GM12878 (cell line): ENCODE measurements around the gene SMPDL3A. TPM values are rescaled to one million over a fixed set of nuclear protein-coding genes. Genes with fewer than 3 reads are reported as not detected.

ENCODE experiments used
- ATAC-seq: fragments of 200-7000 bp; cut with Tn5 transposase; 3 replicates; pipeline ENCODE4 v1.9.1; 2020; ENCODE audit warnings: mild to moderate bottlenecking, moderate library complexity
- BruUV-seq: library from RNA; stranded (reverse); fragments of 400-500 nt; replicated peaks from 2 replicates; lab custom pipeline; 2021; lab: Mats Ljungman, UMichigan
- CTCF ChIA-PET: fragments of 300-600 bp; sonication (Branson Sonifier 250); formaldehyde crosslinking; extraction: SDS; loops from one replicate; lab custom pipeline; 2021; ENCODE audit warnings: inconsistent platforms; lab: Yijun Ruan, JAX
- POLR2A ChIA-PET: fragments of 350-600 bp; formaldehyde crosslinking; extraction: SDS; loops from one replicate; lab custom pipeline; 2021; ENCODE audit warnings: inconsistent platforms; lab: Charles Lee
- RAD21 ChIA-PET: fragments of 300-600 bp; sonication (Branson Sonifier 250); formaldehyde crosslinking; loops from one replicate; lab custom pipeline; 2023; ENCODE audit warnings: antibody characterized with exemption; ENCODE audit not compliant: unreplicated experiment; lab: Charles Lee
- SMC1A ChIA-PET: fragments of 300-600 bp; sonication (Branson Sonifier 250); formaldehyde crosslinking; loops from one replicate; lab custom pipeline; 2023; ENCODE audit not compliant: unreplicated experiment, uncharacterized antibody; lab: Charles Lee
- DNase-seq: peaks from one replicate; pipeline ENCODE4 v3.0.0-alpha.2; 2011; ENCODE audit warnings: low read depth, low spot score
- FAIRE-seq: peaks from 3 replicates; lab custom pipeline; 2011; peaks lifted over from hg19 to GRCh38; lab: Jason Lieb, UNC
- H2AFZ ChIP-seq: 2 replicates; pipeline ENCODE4 v1.6.0; 2011; ENCODE audit warnings: low read depth, low read length, control low read depth; ENCODE audit not compliant: control insufficient read depth
- H3K27ac ChIP-seq: 2 replicates; pipeline ENCODE4 v1.5.1; 2011; ENCODE audit warnings: control low read depth; ENCODE audit not compliant: control insufficient read depth, insufficient read depth
- H3K27me3 ChIP-seq, 2 experiments: replicated peaks in 1 of 2; 2 replicates each; pipeline versions ENCODE4 v1.6.0 to v1.6.1; 2011; ENCODE audit warnings: low read length in 1 of 2; ENCODE audit not compliant: control insufficient read depth in 2 of 2, insufficient read depth in 2 of 2
- H3K36me3 ChIP-seq, 2 experiments: 2 replicates each; pipeline ENCODE4 v1.5.1; 2011; ENCODE audit warnings: low read length in 1 of 2; ENCODE audit not compliant: control insufficient read depth in 2 of 2, insufficient read depth in 2 of 2
- H3K4me1 ChIP-seq: 2 replicates; pipeline ENCODE4 v1.6.1; 2011; ENCODE audit warnings: mild to moderate bottlenecking, low read length, moderate library complexity, mixed read lengths; ENCODE audit not compliant: control insufficient read depth, insufficient read depth
- H3K4me2 ChIP-seq: 2 replicates; pipeline ENCODE4 v1.6.0; 2011; ENCODE audit warnings: control low read depth; ENCODE audit not compliant: control insufficient read depth, insufficient read depth
- H3K4me3 ChIP-seq: fragments of 200-600 bp; sonication (generic); 2 replicates; pipeline ENCODE4 v1.5.1; 2016
- H3K79me2 ChIP-seq: 2 replicates; pipeline ENCODE4 v1.6.0; 2011; ENCODE audit warnings: low read length; ENCODE audit not compliant: control insufficient read depth, insufficient read depth
- H3K9ac ChIP-seq: 2 replicates; pipeline ENCODE4 v1.8.0; 2011; ENCODE audit warnings: low read length, control low read depth, mixed read lengths; ENCODE audit not compliant: control insufficient read depth, insufficient read depth
- H3K9me3 ChIP-seq: replicated peaks from 3 replicates; pipeline ENCODE4 v1.5.1; 2011; ENCODE audit warnings: mild to moderate bottlenecking, low read length; ENCODE audit not compliant: control insufficient read depth, insufficient read depth
- H4K20me1 ChIP-seq: 2 replicates; pipeline ENCODE4 v1.6.0; 2011; ENCODE audit not compliant: control insufficient read depth, insufficient read depth
- ATF7 ChIP-seq: fragments of 450-650 bp; IDR thresholded peaks from 2 replicates; pipeline ENCODE4 v1.6.1; 2016; ENCODE audit warnings: low read depth, mild to moderate bottlenecking
- DPF2 ChIP-seq: fragments of 450-650 bp; IDR thresholded peaks from 2 replicates; pipeline ENCODE4 v1.6.1; 2017; ENCODE audit warnings: mild to moderate bottlenecking
- EP300 ChIP-seq, 2 experiments: fragments of 150-350 bp in 1 of 2; IDR thresholded peaks; 2 replicates each; pipeline ENCODE4 v1.6.1; 2011 to 2012; ENCODE audit warnings: low read depth in 2 of 2, low read length in 2 of 2, borderline replicate concordance in 1 of 2, improper control_type of control experiment in 1 of 2, inconsistent platforms in 1 of 2; ENCODE audit not compliant: control insufficient read depth in 1 of 2
- ETV6 ChIP-seq, 2 experiments: fragments of 450-650 bp in 1 of 2; IDR thresholded peaks in 1 of 2; conservative IDR thresholded peaks in 1 of 2; 2 replicates each; pipeline ENCODE4 v1.6.1; 2014; ENCODE audit warnings: antibody characterized with exemption in 1 of 2, borderline replicate concordance in 1 of 2, low read depth in 1 of 2, mild to moderate bottlenecking in 1 of 2, moderate library complexity in 1 of 2
- EZH2 ChIP-seq: IDR thresholded peaks from 2 replicates; pipeline ENCODE4 v1.6.1; 2012; ENCODE audit warnings: low read depth, mild to moderate bottlenecking, control low read depth, inconsistent platforms, low read length, borderline replicate concordance; ENCODE audit not compliant: control insufficient read depth
- KAT2A ChIP-seq: conservative IDR thresholded peaks from 2 replicates; pipeline ENCODE4 v1.6.1; 2011; ENCODE audit warnings: low read depth, low read length; ENCODE audit not compliant: control insufficient read depth
- RBBP5 ChIP-seq: fragments of 200-600 bp; sonication (generic); conservative IDR thresholded peaks from 2 replicates; pipeline ENCODE4 v1.6.1; 2016
- RELA ChIP-seq: fragments of 450-650 bp; IDR thresholded peaks from 2 replicates; pipeline ENCODE4 v1.8.0; 2014; ENCODE audit warnings: borderline replicate concordance; ENCODE audit not compliant: partially characterized antibody
- STAT3 ChIP-seq: IDR thresholded peaks from 2 replicates; pipeline ENCODE4 v1.6.1; 2011; ENCODE audit warnings: low read depth, low read length, improper control_type of control experiment
- TCF12 ChIP-seq: IDR thresholded peaks from 2 replicates; pipeline ENCODE4 v1.6.1; 2011; ENCODE audit warnings: low read depth, mild to moderate bottlenecking, low read length
- ZNF622 ChIP-seq: fragments of 450-650 bp; IDR thresholded peaks from 2 replicates; pipeline ENCODE4 v1.6.1; 2017; ENCODE audit warnings: mild to moderate bottlenecking, inconsistent platforms
- WGBS: methylation state at CpG from one replicate; pipeline ENCODE4 v1.1.6; 2016; ENCODE audit warnings: low lambda C conversion rate; ENCODE audit not compliant: insufficient replicate concordance, insufficient coverage; ENCODE audit errors: missing lambda C conversion rate; 5-methylcytosine and 5-hydroxymethylcytosine counted together
- in situ Hi-C: fragments of 300-500 bp; cut with MboI; formaldehyde crosslinking; loops from 9 replicates; pipeline ENCODE4 v1.14.3; 2018; ENCODE audit warnings: mixed read lengths
- intact Hi-C: fragments of 100-400 bp; cut with micrococcal nuclease; formaldehyde crosslinking; loops from one replicate; pipeline ENCODE4 v1.14.2; 2022; ENCODE audit not compliant: unreplicated experiment
- polyA plus RNA-seq, 11 experiments: library from polyadenylated mRNA; depleted of rRNA in 4 of 11; unstranded in 6 of 11; stranded (reverse) in 5 of 11; fragments of >200 nt; fragmentation: Nextera tagmentation in 4 of 11; fragmentation: Illumina TruSeq in 1 of 11; extraction: Ambion mirVana in 4 of 11; extraction: Trizol in 1 of 11; gene quantifications; 1 replicate in 1 of 11; 2 replicates in 10 of 11; pipeline versions ENCODE4 v1.2.1 to v1.2.3, GENCODE V29; 2011 to 2016; ENCODE audit warnings: inconsistent platforms in 2 of 11, missing spikeins in 2 of 11, low read depth in 1 of 11
- total RNA-seq, 4 experiments: library from RNA; depleted of rRNA in 3 of 4; stranded (reverse); fragments of >200 nt in 3 of 4; fragmentation: Illumina TruSeq in 1 of 4; extraction: Trizol in 1 of 4; gene quantifications; 2 replicates each; pipeline versions ENCODE4 v1.2.1 to v1.2.3, GENCODE V29; 2013 to 2021
- TF ChIP-seq, protein P1 (sequence below): fragments of 450-650 bp; IDR thresholded peaks from 2 replicates; pipeline ENCODE4 v1.6.1; 2017; ENCODE audit warnings: low read depth, mild to moderate bottlenecking, moderate library complexity
- TF ChIP-seq, protein P2 (sequence below): fragments of 450-650 bp; IDR thresholded peaks from 2 replicates; pipeline ENCODE4 v1.6.1; 2017; ENCODE audit warnings: borderline replicate concordance
- TF ChIP-seq, protein P3 (sequence below): IDR thresholded peaks from 2 replicates; pipeline ENCODE4 v1.6.1; 2011; ENCODE audit warnings: mild to moderate bottlenecking, low read depth, low read length, moderate library complexity; ENCODE audit not compliant: insufficient replicate concordance
- TF ChIP-seq, protein P4 (sequence below): fragments of 450-650 bp; formaldehyde crosslinking; IDR thresholded peaks from 2 replicates; pipeline ENCODE4 v1.4.0; 2022; ENCODE audit warnings: mild to moderate bottlenecking, moderate library complexity

Gene SMPDL3A
- total and polyA plus RNA-seq, 10 of the 15 experiments (the other 5 are each of a cell fraction or from before 2014, with no cell fraction given): 0.05 to 0.91 (median 0.09) TPM; not detected in 3

DNA sequence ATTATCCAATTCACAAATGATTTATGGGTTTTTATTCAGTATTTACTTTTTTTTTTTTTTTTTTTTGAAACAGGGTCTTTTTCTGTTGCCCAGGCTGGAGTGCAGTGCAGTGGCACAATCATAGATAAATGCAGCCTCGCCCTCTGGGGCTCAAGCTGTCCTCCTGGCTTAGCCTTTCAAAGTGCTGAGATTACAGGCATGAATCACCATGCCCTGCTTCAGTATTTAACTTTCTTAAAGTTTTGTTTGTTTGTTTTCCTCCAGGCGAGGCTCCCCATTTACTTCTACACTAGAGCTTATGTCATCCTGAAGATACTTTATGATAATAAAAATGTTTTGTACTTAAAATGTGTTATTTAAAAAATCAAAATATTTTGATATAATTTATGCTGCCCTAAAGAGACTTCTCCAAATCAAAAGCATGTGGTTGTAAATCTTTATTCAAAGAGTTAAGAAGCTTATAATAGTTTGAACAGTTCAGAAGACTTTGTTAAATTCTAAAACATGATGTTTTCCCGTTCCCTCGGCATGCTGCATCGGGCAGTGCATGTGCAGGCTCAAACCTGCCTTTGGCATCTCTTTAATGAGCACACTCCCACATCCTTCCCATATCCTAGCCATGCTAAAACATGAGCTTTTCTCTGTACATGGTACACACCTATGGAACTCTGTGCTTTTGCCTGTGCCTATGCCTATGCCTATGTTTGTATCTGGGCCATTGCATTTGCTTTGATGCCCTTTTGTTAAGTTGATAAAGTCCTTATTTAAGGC, 11.0 kb downstream of the SMPDL3A start:
- Histone ChIP-seq H3K4me3 (no peak overlapping the region), H3K27me3 (no peaks in the 10 kb centered on the region), H3K4me2 (no peak overlapping the region), H3K4me1 (no peaks in the 10 kb centered on the region), H3K27ac (no peak overlapping the region), H3K36me3 (no peaks in the 10 kb centered on the region), H3K9ac (no peak overlapping the region), H3K79me2 (no peaks in the 10 kb centered on the region), H2AFZ (no peak overlapping the region), H4K20me1 (no peaks in the 10 kb centered on the region), H3K9me3 (no peaks in the 10 kb centered on the region)
- WGBS: 57% methylated on average over 5 of the region's 5 CpGs
- POLR2A ChIA-PET: no interaction called here
- no peak for FAIRE-seq
- no peak for DNase-seq
- ATAC-seq: no peak
- SMC1A ChIA-PET: interaction anchor here (0.8 to 3.8 kb wide), 11 partner anchors 10 to 91 kb away, joined by 3 to 48 read pairs (median 6); partner anchors contain the start of gene SMPDL3A
- in situ Hi-C loops (no loop called here), intact Hi-C loops (loop anchor here (5.0 kb wide), 1 partner anchor 132 kb away; no protein-coding TSS in a partner anchor)
- CTCF ChIA-PET: interaction anchor here (1.5 to 7.5 kb wide), 7 partner anchors 9 to 69 kb away, joined by 3 to 59 read pairs (median 9); no protein-coding TSS in a partner anchor
- BruUV-seq: no TSS peak
- RAD21 ChIA-PET: interaction anchor here (0.7 to 3.6 kb wide), 4 partner anchors 10 to 48 kb away, joined by 3 to 23 read pairs (median 12); no protein-coding TSS in a partner anchor
- TF ChIP-seq, protein P1, sequence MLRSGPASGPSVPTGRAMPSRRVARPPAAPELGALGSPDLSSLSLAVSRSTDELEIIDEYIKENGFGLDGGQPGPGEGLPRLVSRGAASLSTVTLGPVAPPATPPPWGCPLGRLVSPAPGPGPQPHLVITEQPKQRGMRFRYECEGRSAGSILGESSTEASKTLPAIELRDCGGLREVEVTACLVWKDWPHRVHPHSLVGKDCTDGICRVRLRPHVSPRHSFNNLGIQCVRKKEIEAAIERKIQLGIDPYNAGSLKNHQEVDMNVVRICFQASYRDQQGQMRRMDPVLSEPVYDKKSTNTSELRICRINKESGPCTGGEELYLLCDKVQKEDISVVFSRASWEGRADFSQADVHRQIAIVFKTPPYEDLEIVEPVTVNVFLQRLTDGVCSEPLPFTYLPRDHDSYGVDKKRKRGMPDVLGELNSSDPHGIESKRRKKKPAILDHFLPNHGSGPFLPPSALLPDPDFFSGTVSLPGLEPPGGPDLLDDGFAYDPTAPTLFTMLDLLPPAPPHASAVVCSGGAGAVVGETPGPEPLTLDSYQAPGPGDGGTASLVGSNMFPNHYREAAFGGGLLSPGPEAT: no peak
- no peak for TF ChIP-seq STAT3
- TF ChIP-seq, protein P2, sequence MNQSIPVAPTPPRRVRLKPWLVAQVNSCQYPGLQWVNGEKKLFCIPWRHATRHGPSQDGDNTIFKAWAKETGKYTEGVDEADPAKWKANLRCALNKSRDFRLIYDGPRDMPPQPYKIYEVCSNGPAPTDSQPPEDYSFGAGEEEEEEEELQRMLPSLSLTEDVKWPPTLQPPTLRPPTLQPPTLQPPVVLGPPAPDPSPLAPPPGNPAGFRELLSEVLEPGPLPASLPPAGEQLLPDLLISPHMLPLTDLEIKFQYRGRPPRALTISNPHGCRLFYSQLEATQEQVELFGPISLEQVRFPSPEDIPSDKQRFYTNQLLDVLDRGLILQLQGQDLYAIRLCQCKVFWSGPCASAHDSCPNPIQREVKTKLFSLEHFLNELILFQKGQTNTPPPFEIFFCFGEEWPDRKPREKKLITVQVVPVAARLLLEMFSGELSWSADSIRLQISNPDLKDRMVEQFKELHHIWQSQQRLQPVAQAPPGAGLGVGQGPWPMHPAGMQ: no peak
- TF ChIP-seq ZNF622: no peak
- TF ChIP-seq ETV6 (conservative IDR thresholded peaks at IDR 0.05 in 1 of 2, IDR thresholded peaks at IDR 0.05 in 1 of 2; ENCODE audit: borderline replicate concordance in 1 of 2, low read depth in 1 of 2): no peak
- TF ChIP-seq, protein P3, sequence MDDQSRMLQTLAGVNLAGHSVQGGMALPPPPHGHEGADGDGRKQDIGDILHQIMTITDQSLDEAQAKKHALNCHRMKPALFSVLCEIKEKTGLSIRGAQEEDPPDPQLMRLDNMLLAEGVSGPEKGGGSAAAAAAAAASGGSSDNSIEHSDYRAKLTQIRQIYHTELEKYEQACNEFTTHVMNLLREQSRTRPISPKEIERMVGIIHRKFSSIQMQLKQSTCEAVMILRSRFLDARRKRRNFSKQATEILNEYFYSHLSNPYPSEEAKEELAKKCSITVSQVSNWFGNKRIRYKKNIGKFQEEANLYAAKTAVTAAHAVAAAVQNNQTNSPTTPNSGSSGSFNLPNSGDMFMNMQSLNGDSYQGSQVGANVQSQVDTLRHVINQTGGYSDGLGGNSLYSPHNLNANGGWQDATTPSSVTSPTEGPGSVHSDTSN: no peak
- no peak for TF ChIP-seq TCF12
- no peak for TF ChIP-seq EZH2
- no peak for TF ChIP-seq RELA
- TF ChIP-seq, protein P4, sequence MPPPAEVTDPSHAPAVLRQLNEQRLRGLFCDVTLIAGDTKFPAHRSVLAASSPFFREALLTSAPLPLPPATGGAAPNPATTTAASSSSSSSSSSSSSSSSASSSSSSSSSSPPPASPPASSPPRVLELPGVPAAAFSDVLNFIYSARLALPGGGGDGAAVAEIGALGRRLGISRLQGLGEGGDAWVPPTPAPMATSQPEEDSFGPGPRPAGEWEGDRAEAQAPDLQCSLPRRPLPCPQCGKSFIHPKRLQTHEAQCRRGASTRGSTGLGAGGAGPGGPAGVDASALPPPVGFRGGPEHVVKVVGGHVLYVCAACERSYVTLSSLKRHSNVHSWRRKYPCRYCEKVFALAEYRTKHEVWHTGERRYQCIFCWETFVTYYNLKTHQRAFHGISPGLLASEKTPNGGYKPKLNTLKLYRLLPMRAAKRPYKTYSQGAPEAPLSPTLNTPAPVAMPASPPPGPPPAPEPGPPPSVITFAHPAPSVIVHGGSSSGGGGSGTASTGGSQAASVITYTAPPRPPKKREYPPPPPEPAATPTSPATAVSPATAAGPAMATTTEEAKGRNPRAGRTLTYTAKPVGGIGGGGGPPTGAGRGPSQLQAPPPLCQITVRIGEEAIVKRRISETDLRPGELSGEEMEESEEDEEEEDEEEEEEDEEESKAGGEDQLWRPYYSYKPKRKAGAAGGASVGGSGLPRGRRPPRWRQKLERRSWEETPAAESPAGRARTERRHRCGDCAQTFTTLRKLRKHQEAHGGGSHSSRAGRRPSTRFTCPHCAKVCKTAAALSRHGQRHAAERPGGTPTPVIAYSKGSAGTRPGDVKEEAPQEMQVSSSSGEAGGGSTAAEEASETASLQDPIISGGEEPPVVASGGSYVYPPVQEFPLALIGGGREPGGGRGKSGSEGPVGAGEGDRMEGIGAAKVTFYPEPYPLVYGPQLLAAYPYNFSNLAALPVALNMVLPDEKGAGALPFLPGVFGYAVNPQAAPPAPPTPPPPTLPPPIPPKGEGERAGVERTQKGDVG (CRISPR knock-in tag): no peak
- no peak for TF ChIP-seq RBBP5
- no peak for TF ChIP-seq DPF2
- TF ChIP-seq KAT2A: no peak
- no peak for TF ChIP-seq EP300 (IDR thresholded peaks at IDR 0.05; ENCODE audit: borderline replicate concordance in 1 of 2, control insufficient read depth in 1 of 2, low read depth in 2 of 2, low read length in 2 of 2)
- TF ChIP-seq ATF7: no peak
